Right renal cortex interstitium (tissue), 3 donors: ENCODE data around the gene OR6S1. TPM values are rescaled to one million over a fixed set of nuclear protein-coding genes. Genes with fewer than 3 reads are reported as not detected.

Source experiments
- polyA plus RNA-seq, 3 donors: library from polyadenylated mRNA; unstranded; fragments of 120-200 nt; gene quantifications; one replicate each; pipeline ENCODE4 v1.2.1, GENCODE V29; 2013; ENCODE audit not compliant: insufficient read length in 3 of 3

Gene OR6S1
- polyA plus RNA-seq, 3 donors = not detected

Other genes with a start within 250 kb of the OR6S1 start
- gene TEP1, start 228.2 kb downstream of the OR6S1 start, polyA plus RNA-seq = 10 to 100 TPM; 17.1 to 18.4 (median 18.4) TPM
- under 1 TPM; 0.35 to 0.50 (median 0.45) TPM for gene KLHL33, start 205.5 kb downstream of the OR6S1 start, polyA plus RNA-seq
- 10 to 100 TPM; 46.3 to 56.0 (median 55.0) TPM for gene OSGEP, start 186.9 kb downstream of the OR6S1 start, polyA plus RNA-seq
- gene APEX1, start 186.5 kb downstream of the OR6S1 start, polyA plus RNA-seq = 100 to 1,000 TPM; 315 to 334 (median 325) TPM
- gene PIP4P1, start 180.3 kb downstream of the OR6S1 start, polyA plus RNA-seq = 10 to 100 TPM; 31.2 to 40.7 (median 32.7) TPM
- gene PNP, start 172.3 kb downstream of the OR6S1 start, polyA plus RNA-seq = 10 to 100 TPM; 65.3 to 72.8 (median 71.7) TPM
- under 1 TPM in 1 of 3 donors, not detected in 2; 0.18 TPM for gene RNASE10, start 136.2 kb downstream of the OR6S1 start, polyA plus RNA-seq
- gene RNASE9, start 80.6 kb downstream of the OR6S1 start, polyA plus RNA-seq = not detected
- not detected for gene RNASE11, start 53.7 kb downstream of the OR6S1 start, polyA plus RNA-seq
- gene RNASE12, start 50.3 kb downstream of the OR6S1 start, polyA plus RNA-seq = not detected
- gene RNASE4, start 42.9 kb upstream of the OR6S1 start, polyA plus RNA-seq = 1 to 10 TPM; 2.1 to 7.0 (median 2.6) TPM
- 1 to 10 TPM; 3.8 to 4.8 (median 3.8) TPM for gene ANG, start 47.1 kb upstream of the OR6S1 start, polyA plus RNA-seq
- under 1 TPM in 2 of 3 donors, not detected in 1; 0.18 to 0.28 TPM for gene EDDM3A, start 104.2 kb upstream of the OR6S1 start, polyA plus RNA-seq
- gene EDDM3B, start 126.7 kb upstream of the OR6S1 start, polyA plus RNA-seq = under 1 TPM; 0.14 to 0.47 (median 0.14) TPM
- gene RNASE6, start 139.6 kb upstream of the OR6S1 start, polyA plus RNA-seq = 1 to 10 TPM; 6.5 to 7.7 (median 7.4) TPM
- 100 to 1,000 TPM; 148 to 180 (median 175) TPM for gene RNASE1, start 161.2 kb upstream of the OR6S1 start, polyA plus RNA-seq
- gene RNASE3, start 249.7 kb upstream of the OR6S1 start, polyA plus RNA-seq = 1 to 10 TPM in 1 of 3 donors, under 1 TPM in 1, not detected in 1; 0.44 to 1.1 TPM